Stimulated activated naive CD8-positive, alpha-beta T cell treated with anti-CD3 and anti-CD28 coated beads, Interleukin-15, Interleukin-2, amounts not matched to agents 100 ng/mL and 50 ng/mL, for 24 hours (primary cell): ENCODE results near the gene TMEM154.

Source experiments
- H3K27ac Mint-ChIP-seq: one replicate; pipeline ENCODE4 v1.8.0; 2021; ENCODE audit warnings: mild to moderate bottlenecking, mixed read lengths
- H3K27me3 Mint-ChIP-seq: one replicate; pipeline ENCODE4 v1.8.0; 2021; ENCODE audit warnings: mixed read lengths
- H3K36me3 Mint-ChIP-seq: one replicate; pipeline ENCODE4 v1.8.0; 2021; ENCODE audit warnings: low read depth, mixed read lengths
- H3K4me1 Mint-ChIP-seq: one replicate; pipeline ENCODE4 v1.8.0; 2021; ENCODE audit warnings: low read depth, mixed read lengths
- H3K4me3 Mint-ChIP-seq: one replicate; pipeline ENCODE4 v1.8.0; 2021; ENCODE audit warnings: mild to moderate bottlenecking, mixed read lengths
- H3K9me3 Mint-ChIP-seq: one replicate; pipeline ENCODE4 v1.8.0; 2021; ENCODE audit warnings: mixed read lengths

TMEM154 gene, protein sequence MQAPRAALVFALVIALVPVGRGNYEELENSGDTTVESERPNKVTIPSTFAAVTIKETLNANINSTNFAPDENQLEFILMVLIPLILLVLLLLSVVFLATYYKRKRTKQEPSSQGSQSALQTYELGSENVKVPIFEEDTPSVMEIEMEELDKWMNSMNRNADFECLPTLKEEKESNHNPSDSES

DNA sequence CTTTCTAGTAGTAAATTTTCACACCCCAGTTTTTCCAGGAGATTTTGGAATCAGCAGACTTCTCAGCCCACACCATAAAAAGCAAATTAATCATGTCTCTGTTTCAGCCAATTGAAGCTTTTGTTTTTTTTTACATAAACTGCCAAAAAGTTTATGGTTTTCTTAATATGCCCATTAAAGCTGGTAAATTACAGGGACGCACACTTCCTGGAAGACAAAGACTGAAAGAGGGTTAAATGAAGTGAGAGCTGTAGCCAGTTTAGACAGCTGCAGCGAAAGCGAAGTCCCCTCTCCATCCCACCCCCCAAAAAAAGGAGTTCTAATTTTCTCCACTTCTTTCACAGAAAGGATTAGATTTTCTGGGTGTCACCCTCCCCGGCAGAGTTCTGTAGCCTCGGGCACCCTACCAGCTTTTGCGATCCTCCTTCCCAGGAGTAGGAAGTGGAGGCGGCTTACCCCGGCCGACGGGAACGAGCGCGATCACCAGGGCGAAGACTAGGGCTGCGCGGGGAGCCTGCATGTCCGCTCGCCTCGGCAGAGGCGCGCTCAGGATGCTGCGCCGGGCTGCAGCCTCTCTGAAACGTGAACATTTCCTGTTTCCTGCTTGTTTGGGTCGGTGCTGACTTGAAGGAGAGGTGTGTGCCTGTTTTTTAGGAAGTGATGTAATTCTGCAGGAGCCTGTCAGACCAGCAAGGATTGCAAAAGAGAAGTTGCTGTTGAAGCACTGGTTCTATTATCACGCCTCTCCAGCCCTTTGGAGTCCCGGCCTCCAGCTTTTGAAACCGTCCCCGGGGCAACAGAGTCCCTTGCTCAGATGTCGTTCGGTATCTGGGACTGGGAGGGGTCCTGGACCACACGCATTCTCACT, at the start of gene TMEM154:
Gene TMEM154 (minus strand): TSS at position 584 of the 868 bp plus-strand sequence. CDS start 64 bp downstream, at position 520.
- Mint-ChIP-seq H3K36me3 (no peaks in the 10 kb centered on the region), H3K9me3 (no peaks in the 10 kb centered on the region), H3K4me1 (peaks cover 67% of the 10 kb centered on the region), H3K27me3 (no peaks in the 10 kb centered on the region), H3K27ac (peak within 1 kb of the TSS; percentile 86), H3K4me3 (peak within 1 kb of the TSS; percentile 88)

DNA sequence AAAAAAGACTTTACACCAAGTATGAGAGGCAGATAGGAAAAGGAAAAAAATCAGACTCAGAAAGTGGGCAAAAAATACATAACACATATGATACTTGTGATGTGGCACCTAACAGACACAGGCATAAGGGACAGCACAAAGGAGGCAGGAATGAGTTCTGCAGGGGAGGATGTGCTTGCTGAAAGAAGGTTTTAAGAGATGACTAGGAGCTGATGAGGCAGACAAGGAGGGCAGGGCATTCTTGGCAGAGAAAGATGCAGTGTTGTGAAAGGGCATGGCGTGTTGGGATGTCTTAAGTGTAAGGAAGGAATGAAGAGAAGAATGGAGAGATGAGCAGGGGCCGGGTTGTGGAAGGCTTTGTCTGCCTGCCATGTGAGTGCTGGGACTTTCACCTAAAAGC, 49.7 kb upstream of the TMEM154 start:
- H3K9me3 Mint-ChIP-seq: no peaks in the 10 kb centered on the region

DNA sequence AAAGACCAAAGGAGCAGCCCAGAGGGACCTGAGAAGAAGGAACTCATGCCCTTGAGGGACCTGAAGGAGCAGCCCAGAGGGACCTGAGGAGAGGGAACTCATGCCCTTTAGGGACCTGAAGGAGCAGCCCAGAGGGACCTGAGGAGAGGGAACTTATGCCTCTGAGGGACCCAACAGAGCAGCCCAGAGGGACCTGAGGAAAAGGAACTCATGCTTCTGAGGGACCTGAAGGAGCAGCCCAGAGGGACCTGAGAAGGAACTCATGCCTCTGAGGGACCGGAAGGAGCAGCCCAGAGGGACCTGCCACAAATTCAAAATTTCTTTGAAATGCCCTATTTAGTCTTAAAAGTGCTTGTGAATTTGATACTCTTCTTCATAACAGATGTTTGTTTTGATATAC, 48.5 kb upstream of the TMEM154 start:
- H3K4me1 Mint-ChIP-seq: no peaks in the 10 kb centered on the region
- H3K4me3 Mint-ChIP-seq: no peak overlapping the region
- no peaks in the 10 kb centered on the region for H3K36me3 Mint-ChIP-seq
- H3K27ac Mint-ChIP-seq: no peak overlapping the region
- H3K9me3 Mint-ChIP-seq: no peaks in the 10 kb centered on the region
- H3K27me3 Mint-ChIP-seq: peaks cover 5% of the 10 kb centered on the region

More for the DNA sequence above, 49.7 kb upstream of the TMEM154 start:
- Mint-ChIP-seq H3K27me3 (peaks cover 5% of the 10 kb centered on the region), H3K4me3 (no peak overlapping the region), H3K36me3 (no peaks in the 10 kb centered on the region), H3K27ac (no peak overlapping the region), H3K4me1 (no peaks in the 10 kb centered on the region)

DNA sequence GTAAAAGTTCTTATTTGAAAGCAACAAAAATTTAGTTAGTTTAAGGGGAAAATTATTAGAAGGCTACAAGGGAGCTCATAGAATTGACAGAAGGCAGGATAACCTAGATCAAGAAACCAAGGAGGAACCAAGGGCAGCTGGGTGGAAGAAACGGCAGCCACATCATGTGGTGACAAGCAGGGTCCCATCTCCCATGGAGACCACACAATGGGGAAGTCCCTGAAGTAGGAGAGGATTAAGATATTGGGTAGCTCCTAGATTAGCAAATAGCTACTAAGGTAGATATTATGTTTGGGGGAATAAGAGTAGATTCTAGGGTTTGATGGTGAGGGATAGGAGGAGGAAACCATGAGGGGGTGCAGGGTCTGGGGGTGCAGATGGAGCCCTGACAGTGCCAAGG, 48.0 kb upstream of the TMEM154 start:
- no peak overlapping the region for H3K27ac Mint-ChIP-seq
- H3K9me3 Mint-ChIP-seq: no peaks in the 10 kb centered on the region
- no peaks in the 10 kb centered on the region for H3K36me3 Mint-ChIP-seq
- H3K4me3 Mint-ChIP-seq: no peak overlapping the region
- H3K27me3 Mint-ChIP-seq: peaks cover 5% of the 10 kb centered on the region
- H3K4me1 Mint-ChIP-seq: no peaks in the 10 kb centered on the region

DNA sequence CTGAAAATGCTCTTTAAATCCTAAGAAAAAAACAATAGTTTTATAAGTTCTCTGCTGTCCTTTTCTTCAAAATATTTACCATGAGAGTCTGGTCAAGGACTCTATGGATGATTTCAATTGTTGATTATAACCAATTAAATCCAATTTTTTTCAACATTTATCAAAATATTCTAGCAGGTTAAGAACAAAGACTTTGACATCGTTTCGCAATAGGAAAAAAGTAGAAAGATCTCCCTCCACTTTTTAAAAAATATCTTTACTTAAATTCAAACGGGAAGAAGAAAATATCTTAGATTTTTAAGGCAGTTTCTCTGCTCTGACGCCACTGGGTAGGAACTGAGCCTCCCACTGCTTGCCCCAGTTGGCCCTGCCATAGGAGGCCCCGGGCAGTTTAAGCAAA, 44.7 kb upstream of the TMEM154 start:
- Mint-ChIP-seq H3K36me3 (no peaks in the 10 kb centered on the region), H3K9me3 (no peaks in the 10 kb centered on the region), H3K27ac (no peak overlapping the region), H3K27me3 (peaks cover 8% of the 10 kb centered on the region), H3K4me1 (no peaks in the 10 kb centered on the region), H3K4me3 (no peak overlapping the region)

DNA sequence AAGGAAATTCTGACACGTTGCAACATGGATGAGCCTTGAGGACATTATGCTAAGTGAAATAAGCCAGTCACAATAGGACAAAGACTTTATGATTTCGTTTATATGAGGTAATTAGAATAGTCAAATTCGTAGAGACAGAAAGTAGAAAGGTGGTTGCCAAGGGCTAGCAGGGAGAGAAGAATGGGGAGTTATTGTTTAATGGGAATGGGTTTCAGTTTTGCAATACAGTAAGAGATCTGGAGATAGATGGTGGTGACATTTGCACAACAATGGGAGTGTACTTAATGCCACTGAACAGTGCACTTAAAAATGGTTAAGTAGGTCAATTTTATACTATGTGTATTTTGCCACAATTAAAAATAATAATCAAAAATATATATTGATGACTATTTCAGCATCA, 43.4 kb upstream of the TMEM154 start:
- H3K9me3 Mint-ChIP-seq: no peaks in the 10 kb centered on the region
- no peak overlapping the region for H3K4me3 Mint-ChIP-seq
- H3K4me1 Mint-ChIP-seq: no peaks in the 10 kb centered on the region
- H3K36me3 Mint-ChIP-seq: no peaks in the 10 kb centered on the region
- no peak overlapping the region for H3K27ac Mint-ChIP-seq
- H3K27me3 Mint-ChIP-seq: peaks cover 8% of the 10 kb centered on the region

DNA sequence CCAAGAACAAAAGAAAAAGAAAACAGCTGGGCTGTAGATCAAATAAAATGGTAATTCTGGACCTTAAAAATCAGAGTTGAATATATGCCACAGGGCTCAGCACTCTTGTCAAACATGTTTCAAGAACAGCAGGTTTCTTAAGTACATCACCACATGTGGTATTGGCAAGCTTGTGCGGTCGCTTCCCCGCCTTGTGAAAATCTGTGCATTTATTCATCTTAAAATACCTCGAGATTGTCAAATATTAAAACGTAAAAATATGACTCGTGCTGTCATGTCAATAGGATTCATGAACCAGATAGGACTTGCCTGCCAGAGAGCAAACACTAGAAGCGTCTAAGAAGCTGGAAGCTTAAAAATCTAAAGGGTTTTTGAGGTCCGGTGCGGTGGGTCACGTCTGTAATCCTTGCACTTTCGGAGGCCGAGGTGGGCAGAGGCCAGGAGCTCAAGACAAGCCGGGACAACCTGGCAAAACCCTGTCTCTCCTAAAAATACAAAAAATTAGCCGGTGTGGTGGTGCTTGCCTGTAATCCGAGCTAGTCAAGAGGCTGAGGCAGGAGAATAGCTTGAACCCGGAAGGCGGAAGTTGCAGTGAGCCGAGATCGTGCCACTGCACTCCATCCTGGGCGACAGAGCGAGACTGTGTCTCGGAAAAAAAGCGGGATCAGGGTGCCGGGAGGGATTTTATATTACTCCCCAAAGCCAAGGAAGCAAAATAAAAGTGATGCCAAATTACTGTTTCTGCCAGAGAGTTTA, 40.2 kb upstream of the TMEM154 start:
- Mint-ChIP-seq H3K27ac (no peak overlapping the region), H3K27me3 (peaks cover 4% of the 10 kb centered on the region), H3K4me3 (no peak overlapping the region), H3K4me1 (no peaks in the 10 kb centered on the region), H3K9me3 (peaks cover 14% of the 10 kb centered on the region), H3K36me3 (peaks cover 5% of the 10 kb centered on the region)

DNA sequence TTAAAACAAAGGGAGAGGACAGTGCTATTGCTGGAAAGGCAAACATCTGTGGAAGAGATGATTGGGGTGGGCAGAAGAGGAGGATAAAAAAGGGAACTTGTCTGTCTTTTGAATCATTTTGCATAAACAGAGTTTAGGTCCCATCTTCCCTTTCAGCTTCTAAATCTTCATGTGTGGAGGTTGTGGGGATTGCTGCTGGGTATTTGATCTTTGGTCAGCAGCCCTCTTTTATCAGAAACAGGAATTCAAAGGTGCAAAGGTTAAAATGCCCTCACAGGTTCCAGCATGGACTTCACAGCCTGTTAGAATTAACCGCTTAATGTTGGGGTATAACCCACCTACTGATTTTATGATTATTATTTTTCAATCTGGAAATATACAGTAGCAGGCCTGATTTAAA, 39.5 kb upstream of the TMEM154 start:
- Mint-ChIP-seq H3K9me3 (peaks cover 19% of the 10 kb centered on the region), H3K36me3 (peaks cover 5% of the 10 kb centered on the region), H3K4me1 (no peaks in the 10 kb centered on the region), H3K27ac (no peak overlapping the region), H3K4me3 (no peak overlapping the region), H3K27me3 (peaks cover 4% of the 10 kb centered on the region)

DNA sequence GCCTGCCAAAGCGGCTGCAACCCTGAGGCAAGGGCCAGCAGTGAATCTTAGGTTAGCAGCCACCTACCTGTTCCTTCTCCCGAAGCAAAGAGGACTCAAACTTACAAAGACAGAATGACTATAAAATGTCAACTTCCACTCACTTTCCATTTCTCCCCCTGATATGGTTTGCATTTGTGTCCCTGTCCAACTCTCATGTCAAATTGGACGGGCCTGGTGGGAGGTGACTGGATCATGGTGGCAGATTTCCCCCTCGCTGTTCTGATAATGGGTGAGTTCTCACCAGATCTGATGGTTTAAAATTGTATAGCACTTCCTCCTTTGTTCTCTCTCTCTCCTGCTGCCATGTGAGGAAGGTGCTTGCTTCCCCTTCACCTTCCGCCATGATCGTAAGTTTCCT, 35.3 kb upstream of the TMEM154 start:
- no peak overlapping the region for H3K27ac Mint-ChIP-seq
- peaks cover 20% of the 10 kb centered on the region for H3K9me3 Mint-ChIP-seq
- peaks cover 5% of the 10 kb centered on the region for H3K36me3 Mint-ChIP-seq
- no peak overlapping the region for H3K4me3 Mint-ChIP-seq
- H3K27me3 Mint-ChIP-seq: peaks cover 4% of the 10 kb centered on the region
- no peaks in the 10 kb centered on the region for H3K4me1 Mint-ChIP-seq

DNA sequence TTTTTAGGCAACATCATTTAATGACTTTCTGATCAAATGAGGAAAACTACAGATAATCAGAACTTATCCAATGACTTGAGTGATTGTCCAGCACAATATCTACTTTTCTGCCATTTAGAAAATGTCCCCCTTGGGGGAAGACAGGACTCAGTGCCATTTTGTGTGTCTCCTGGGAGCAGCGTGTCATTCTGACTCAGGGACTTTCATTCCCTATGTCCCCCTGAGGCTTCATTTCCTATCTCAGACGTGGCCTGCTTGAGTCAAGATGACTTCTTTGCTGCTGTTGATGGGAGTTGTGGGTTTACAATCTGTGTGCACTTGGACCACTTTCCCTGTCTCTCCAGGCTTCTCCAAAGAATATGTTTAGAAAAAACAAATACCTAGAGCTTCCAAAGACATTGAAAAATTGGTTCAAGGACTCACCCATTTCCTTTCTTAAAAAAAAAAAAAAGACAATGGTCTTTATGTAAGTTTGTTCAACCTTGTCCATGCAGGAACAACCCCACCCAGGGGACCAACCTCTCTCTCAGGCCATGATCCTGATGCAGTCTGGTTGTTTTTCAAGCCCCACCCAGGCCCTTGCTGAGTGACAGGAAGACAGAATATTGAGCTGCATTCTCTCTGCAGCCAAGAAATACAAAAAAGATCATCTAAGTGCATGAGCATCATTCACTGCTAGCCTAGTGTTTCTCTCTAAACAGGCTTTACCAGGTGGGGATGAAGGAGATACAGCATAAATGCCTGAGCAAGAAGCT, 34.3 kb upstream of the TMEM154 start:
- H3K27ac Mint-ChIP-seq: no peak overlapping the region
- H3K9me3 Mint-ChIP-seq: peaks cover 20% of the 10 kb centered on the region
- peaks cover 4% of the 10 kb centered on the region for H3K27me3 Mint-ChIP-seq
- H3K4me3 Mint-ChIP-seq: no peak overlapping the region
- peaks cover 5% of the 10 kb centered on the region for H3K36me3 Mint-ChIP-seq
- H3K4me1 Mint-ChIP-seq: peaks cover 7% of the 10 kb centered on the region

DNA sequence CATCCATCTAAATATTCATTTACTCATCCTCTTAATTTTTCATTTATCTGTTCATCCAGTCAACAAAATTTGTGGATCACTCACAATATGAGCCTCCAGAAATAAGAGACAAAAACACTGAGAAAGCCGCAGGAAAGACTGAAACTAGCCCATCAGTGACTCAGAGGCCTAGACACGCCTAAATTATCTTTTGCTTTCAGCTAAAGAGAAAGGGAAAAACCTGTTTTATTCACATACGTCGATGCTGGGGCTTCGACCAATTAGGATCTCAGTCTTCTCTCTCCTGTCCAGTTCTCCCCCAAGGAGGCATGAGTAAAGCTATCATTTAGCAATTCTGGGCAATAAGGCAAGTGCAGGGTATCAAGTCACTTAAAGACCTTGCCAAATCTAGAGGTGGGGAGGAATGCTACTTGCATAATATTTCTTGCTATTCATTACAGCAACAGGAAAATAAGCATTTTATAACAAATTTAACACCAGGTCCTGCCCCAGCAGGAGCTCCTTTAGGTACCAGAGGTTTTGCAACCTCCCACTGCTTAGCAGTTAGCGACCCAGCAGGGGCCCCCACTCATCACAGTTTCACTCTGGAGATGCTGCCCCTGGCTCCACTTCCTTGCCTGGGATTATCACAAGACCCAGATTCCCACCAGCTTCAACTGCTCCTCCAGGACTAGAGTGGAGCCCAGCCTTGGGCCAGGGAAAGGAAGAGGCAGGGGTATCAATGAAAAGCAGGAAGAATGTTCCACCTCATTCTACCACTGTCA, 30.1 kb upstream of the TMEM154 start:
- peak overlapping the region; percentile 12 for H3K27ac Mint-ChIP-seq
- H3K4me3 Mint-ChIP-seq: no peak overlapping the region
- H3K9me3 Mint-ChIP-seq: peaks cover 13% of the 10 kb centered on the region
- peaks cover 4% of the 10 kb centered on the region for H3K27me3 Mint-ChIP-seq
- peaks cover 3% of the 10 kb centered on the region for H3K36me3 Mint-ChIP-seq
- peaks cover 7% of the 10 kb centered on the region for H3K4me1 Mint-ChIP-seq

DNA sequence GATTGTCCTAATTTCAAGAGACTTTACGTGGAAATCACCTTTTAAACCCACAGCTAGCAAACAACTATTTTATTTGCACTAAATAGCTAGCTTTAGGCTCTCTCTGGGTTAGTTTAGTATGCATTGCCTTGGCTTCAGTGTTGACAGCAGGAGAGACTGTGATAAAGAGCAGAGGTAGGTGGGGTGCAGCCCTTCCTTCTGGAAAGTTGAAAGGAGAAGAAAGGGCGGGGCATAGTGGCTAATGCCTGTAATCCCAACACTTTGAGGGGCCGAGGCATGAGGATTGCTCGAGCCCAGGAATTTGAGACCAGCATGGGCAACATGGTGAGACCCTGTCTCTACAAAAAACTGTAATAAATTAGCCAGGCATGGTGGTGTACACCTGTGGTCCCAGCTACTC, 29.0 kb upstream of the TMEM154 start:
- no peak overlapping the region for H3K27ac Mint-ChIP-seq
- H3K36me3 Mint-ChIP-seq: peaks cover 7% of the 10 kb centered on the region
- H3K9me3 Mint-ChIP-seq: peaks cover 8% of the 10 kb centered on the region
- H3K27me3 Mint-ChIP-seq: peaks cover 4% of the 10 kb centered on the region
- H3K4me3 Mint-ChIP-seq: no peak overlapping the region
- H3K4me1 Mint-ChIP-seq: peaks cover 7% of the 10 kb centered on the region

DNA sequence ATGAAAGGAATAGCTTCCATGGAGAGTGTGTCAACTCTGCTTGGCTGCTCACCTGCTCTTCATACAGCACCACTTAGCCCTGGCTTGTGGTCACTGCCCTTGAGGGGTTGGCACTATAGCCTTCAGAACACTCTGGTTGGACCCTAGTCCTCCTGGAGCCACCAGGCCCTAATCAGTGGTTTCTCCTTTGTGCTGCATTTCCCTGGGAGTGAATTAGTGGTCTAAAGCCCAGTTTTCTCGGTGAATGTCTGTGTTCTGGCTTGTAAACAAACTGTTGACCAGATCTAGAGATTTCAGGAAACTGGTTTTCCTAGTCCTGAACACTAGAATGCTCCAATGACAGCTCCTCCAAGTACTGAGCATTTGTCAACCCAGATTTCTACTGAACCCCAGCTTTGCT, 28.6 kb upstream of the TMEM154 start:
- H3K9me3 Mint-ChIP-seq: peaks cover 8% of the 10 kb centered on the region
- no peak overlapping the region for H3K27ac Mint-ChIP-seq
- no peak overlapping the region for H3K4me3 Mint-ChIP-seq
- H3K36me3 Mint-ChIP-seq: peaks cover 7% of the 10 kb centered on the region
- H3K27me3 Mint-ChIP-seq: peaks cover 4% of the 10 kb centered on the region
- peaks cover 7% of the 10 kb centered on the region for H3K4me1 Mint-ChIP-seq

DNA sequence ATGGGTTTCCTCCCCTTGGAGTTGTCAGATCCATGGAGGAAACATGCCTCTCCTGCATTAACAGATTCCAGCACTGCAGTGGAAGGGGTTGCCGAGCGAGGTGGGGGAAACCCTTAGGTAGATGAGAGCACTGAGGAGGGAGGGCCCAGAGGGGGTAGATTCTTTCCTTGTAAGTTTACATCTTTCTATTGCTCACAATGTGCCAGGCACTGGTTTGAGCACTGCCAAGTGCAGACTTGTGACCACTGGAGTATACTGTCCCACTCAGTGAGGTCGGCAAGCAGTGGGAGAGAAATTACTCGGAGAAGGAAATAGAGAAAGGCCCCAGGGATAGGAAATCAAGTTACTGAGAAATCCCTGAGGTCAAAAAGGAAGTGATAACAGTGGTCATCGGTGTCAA, 27.8 kb upstream of the TMEM154 start:
- Mint-ChIP-seq H3K4me1 (peaks cover 7% of the 10 kb centered on the region), H3K27ac (no peak overlapping the region), H3K27me3 (no peaks in the 10 kb centered on the region), H3K4me3 (no peak overlapping the region), H3K9me3 (peaks cover 8% of the 10 kb centered on the region), H3K36me3 (peaks cover 7% of the 10 kb centered on the region)
